Lung microvascular endothelial cell (primary cell): ENCODE measurements around the gene LRWD1. TPM values are rescaled to one million over a fixed set of nuclear protein-coding genes. Genes with fewer than 3 reads are reported as not detected.

Experiments used
- total RNA-seq: library from RNA; depleted of rRNA; stranded (reverse); fragments of >200 nt; gene quantifications from 2 replicates; pipeline ENCODE4 v1.2.1, GENCODE V29; 2014

The LRWD1 gene
- total RNA-seq, 1 donor from 2014 or later, result 17.7 TPM

Other genes starting within 250 kb of the LRWD1 start
- 0.44 and 0.60 TPM in 2 replicates for gene SH2B2, start 178.1 kb upstream of the LRWD1 start, total RNA-seq
- not detected in 2 replicates for gene SPDYE6, start 108.5 kb upstream of the LRWD1 start, total RNA-seq
- 8.1 and 10.3 TPM in 2 replicates for gene PRKRIP1, start 68.6 kb upstream of the LRWD1 start, total RNA-seq
- 45.3 and 57.7 TPM in 2 replicates for gene ORAI2, start 31.4 kb upstream of the LRWD1 start, total RNA-seq
- 8.9 and 10.5 TPM in 2 replicates for gene ALKBH4, start 121 bp upstream of the LRWD1 start, total RNA-seq
- 26.8 and 32.5 TPM in 2 replicates for gene POLR2J, start 13.9 kb downstream of the LRWD1 start, total RNA-seq
- gene RASA4B, start 52.8 kb downstream of the LRWD1 start, total RNA-seq, result 1.4 and 1.7 TPM in 2 replicates
- gene UPK3BL2, start 78.7 kb downstream of the LRWD1 start, total RNA-seq, result 0.22 and 2.6 TPM in 2 replicates
- not detected in 2 replicates for gene SPDYE2, start 86.2 kb downstream of the LRWD1 start, total RNA-seq
- 13.3 and 26.8 TPM in 2 replicates for gene POLR2J3, start 107.6 kb downstream of the LRWD1 start, total RNA-seq
- gene RASA4, start 151.8 kb downstream of the LRWD1 start, total RNA-seq, result 3.1 and 3.8 TPM in 2 replicates
- 2.4 and 6.9 TPM in 2 replicates for gene UPK3BL1, start 177.8 kb downstream of the LRWD1 start, total RNA-seq
- gene SPDYE2B, start 185.3 kb downstream of the LRWD1 start, total RNA-seq, result not detected in 2 replicates
- gene POLR2J2, start 206.7 kb downstream of the LRWD1 start, total RNA-seq, result 0.65 and 2.4 TPM in 2 replicates